ENCODE measurements around the gene PGC. TPM values are rescaled to one million over a fixed set of nuclear protein-coding genes. Genes with fewer than 3 reads are reported as not detected.

Gene PGC
- total and polyA plus RNA-seq, 9 of the 15 experiments (the other 6 are each of a cell fraction or from before 2014, with no cell fraction given) = 0.17 to 0.40 TPM; not detected in 7

- TF ChIP-seq ETV6 (IDR thresholded peaks at IDR 0.05; ENCODE audit: borderline replicate concordance in 1 of 2, low read depth in 2 of 2, low read length in 1 of 2) (no peak), ETV6 (CRISPR knock-in tag; IDR thresholded peaks at IDR 0.05; ENCODE audit: borderline replicate concordance) (no peak), MED1 (CRISPR knock-in tag; IDR thresholded peaks at IDR 0.05; ENCODE audit: borderline replicate concordance) (no peak), SRSF1 (IDR thresholded peaks at IDR 0.05; ENCODE audit: low read depth, low read length) (no peak), NBN (IDR thresholded peaks at IDR 0.05; ENCODE audit: low read depth) (no peak)
Measured at GRCh38 chr6:41756354-41756753, 9.2 kb upstream of the PGC start (continued).

GRCh38 chr6:41755895-41756294 lies 8.7 kb upstream of the PGC start:
- FAIRE-seq = no peak
- ATAC-seq = no peak; the same call in 2 of the 3 replicates
- no peak for TF ChIP-seq SNAPC5 (CRISPR knock-in tag; IDR thresholded peaks at IDR 0.05)
- no peak for TF ChIP-seq PCBP2 (IDR thresholded peaks at IDR 0.05; ENCODE audit: low read depth, low read length, poor library complexity, severe bottlenecking)
- no peak for TF ChIP-seq EP400 (IDR thresholded peaks at IDR 0.05)
- no peak for TF ChIP-seq CBFB (CRISPR knock-in tag; IDR thresholded peaks at IDR 0.05)
- no peak for TF ChIP-seq TBL1XR1 (IDR thresholded peaks at IDR 0.05; ENCODE audit: low read length in 2 of 2)
- no peak for TF ChIP-seq ZFPM2 (CRISPR knock-in tag; IDR thresholded peaks at IDR 0.05)
- no peak for TF ChIP-seq ZNF699 (CRISPR knock-in tag; IDR thresholded peaks at IDR 0.05; ENCODE audit: insufficient replicate concordance)
- TF ChIP-seq PRDM10 (IDR thresholded peaks at IDR 0.05; ENCODE audit: partially characterized antibody) = no peak
- TF ChIP-seq EZH2 (IDR thresholded peaks at IDR 0.05; ENCODE audit: borderline replicate concordance, low read depth, low read length) = no peak
- no peak for TF ChIP-seq BDP1 (IDR thresholded peaks at IDR 0.05; ENCODE audit: insufficient read depth, insufficient read length)
- no peak for TF ChIP-seq TCF7 (IDR thresholded peaks at IDR 0.05; ENCODE audit: borderline replicate concordance)
- TF ChIP-seq GABPB1 (CRISPR knock-in tag; IDR thresholded peaks at IDR 0.05) = no peak
- no peak for TF ChIP-seq IRF9 (tag; IDR thresholded peaks at IDR 0.05)
- no peak for TF ChIP-seq FOXA1 (IDR thresholded peaks at IDR 0.05; ENCODE audit: borderline replicate concordance)
- TF ChIP-seq ZNF354B (CRISPR knock-in tag; IDR thresholded peaks at IDR 0.05) = no peak

More at GRCh38 chr6:41755895-41756294, 8.7 kb upstream of the PGC start:
- in situ Hi-C loops (cut with MboI) (no loop called here), intact Hi-C loops (cut with micrococcal nuclease) (no loop called here)
- DNase-seq (ENCODE audit: extremely low read depth in 1 of 4, low spot score in 3 of 4) = no peak
- Histone ChIP-seq H3K36me3 (ENCODE audit: control insufficient read depth, insufficient read depth, low read length) (no peaks in the 10 kb centered on the region), H3K9me1 (ENCODE audit: control insufficient read depth, insufficient read depth, low read length) (no peaks in the 10 kb centered on the region), H3K9ac (ENCODE audit: insufficient read depth in 1 of 2, low read depth in 2 of 2, low read length in 2 of 2) (no peak overlapping the region), H3K9me3 (replicated peaks; ENCODE audit: control insufficient read depth, insufficient read depth, low read depth, low read length) (no peaks in the 10 kb centered on the region), H3K27me3 (ENCODE audit: control insufficient read depth in 2 of 2, insufficient read depth in 2 of 2, low read length in 2 of 2) (peaks cover 34 to 46% of the 10 kb centered on the region in 2 experiments), H3K4me1 (replicated peaks in 1 of 2; ENCODE audit: control insufficient read depth in 2 of 2, insufficient read depth in 2 of 2, low read length in 2 of 2) (peaks cover 0 to 7% of the 10 kb centered on the region in 2 experiments; a peak in 1 of 5 replicates), H3K4me2 (ENCODE audit: insufficient read depth, low read length) (no peak overlapping the region), H3K79me2 (ENCODE audit: control insufficient read depth, insufficient read depth, low read length) (no peaks in the 10 kb centered on the region), H4K20me1 (replicated peaks; ENCODE audit: control insufficient read depth, insufficient read depth, low read length) (no peaks in the 10 kb centered on the region), H2AFZ (ENCODE audit: low read depth, low read length) (no peak overlapping the region), H3K4me3 (no peak overlapping the region), H3K27ac (ENCODE audit: extremely low read depth, low read depth, low read length) (no peak overlapping the region)
- no TSS peak for BruUV-seq (replicated peaks)
- whole genome bisulfite sequencing (ENCODE audit: insufficient coverage, low coverage, missing lambda C conversion rate) = 0% methylated on average over 4 of the region's 4 CpGs
- CTCF ChIA-PET (ENCODE audit: low intra/inter-chr PET ratio) = no interaction called here
- POLR2A ChIA-PET = no interaction called here
